ENCODE measurements around the gene SPDYC. TPM values are rescaled to one million over a fixed set of nuclear protein-coding genes. Genes with fewer than 3 reads are reported as not detected.

Gene SPDYC
- total and polyA plus RNA-seq, 9 of the 15 experiments (the other 6 are each of a cell fraction or from before 2014, with no cell fraction given): 4.4 to 18.8 (median 9.2) TPM

DNA sequence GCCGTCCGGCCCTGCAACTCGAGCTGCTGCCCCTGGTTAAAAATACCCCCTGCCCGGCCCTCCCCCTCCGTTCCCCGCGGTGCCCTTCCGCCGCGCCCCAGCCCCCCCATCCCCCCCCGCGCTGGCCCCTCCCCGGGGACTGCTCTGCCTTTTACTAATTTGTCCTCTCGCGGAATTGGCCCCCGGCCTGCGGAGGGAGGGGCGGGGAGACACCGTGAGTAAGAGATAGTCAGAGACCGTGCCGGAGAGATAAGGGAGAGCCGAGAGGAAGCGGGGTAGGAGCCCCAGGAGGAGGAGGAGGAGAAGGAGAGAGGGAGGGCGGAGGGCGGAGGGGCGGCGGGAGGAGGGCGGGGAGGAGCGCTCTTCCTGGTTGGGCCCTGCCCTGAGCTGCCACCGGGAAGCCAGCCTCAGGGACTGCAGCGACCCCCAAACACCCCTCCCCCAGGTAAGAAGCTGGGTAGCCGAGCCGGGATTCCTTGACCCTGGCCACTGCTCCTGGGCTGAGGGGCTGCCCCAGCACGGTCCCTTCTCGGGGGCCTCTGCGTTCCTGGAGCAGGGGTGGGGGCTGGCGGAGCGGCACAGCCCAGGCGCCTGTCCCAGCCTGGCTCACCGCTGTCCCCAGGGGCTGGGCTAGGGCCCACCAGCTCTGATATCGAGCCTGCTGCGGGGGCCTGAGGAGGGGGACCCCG is 11.7 kb downstream of the SPDYC start, which contains the start of gene CAPN1 (continued):
- no peak; the same call in 1 of the 2 replicates for TF ChIP-seq AFF4 (CRISPR knock-in tag; IDR thresholded peaks at IDR 0.05)
- no peak for TF ChIP-seq NKRF (IDR thresholded peaks at IDR 0.05; ENCODE audit: borderline replicate concordance)
- TF ChIP-seq, protein P1, sequence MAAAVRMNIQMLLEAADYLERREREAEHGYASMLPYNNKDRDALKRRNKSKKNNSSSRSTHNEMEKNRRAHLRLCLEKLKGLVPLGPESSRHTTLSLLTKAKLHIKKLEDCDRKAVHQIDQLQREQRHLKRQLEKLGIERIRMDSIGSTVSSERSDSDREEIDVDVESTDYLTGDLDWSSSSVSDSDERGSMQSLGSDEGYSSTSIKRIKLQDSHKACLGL (CRISPR knock-in tag; IDR thresholded peaks at IDR 0.05; ENCODE audit: borderline replicate concordance, poor library complexity, severe bottlenecking): no peak
- TF ChIP-seq ELF1 (tag; IDR thresholded peaks at IDR 0.05): peak; percentile 83
- no peak for TF ChIP-seq POLR2A (conservative IDR thresholded peaks at IDR 0.05)
- no peak for TF ChIP-seq ASH1L (IDR thresholded peaks at IDR 0.05; ENCODE audit: borderline replicate concordance, low read depth, partially characterized antibody)
- TF ChIP-seq, protein P2, sequence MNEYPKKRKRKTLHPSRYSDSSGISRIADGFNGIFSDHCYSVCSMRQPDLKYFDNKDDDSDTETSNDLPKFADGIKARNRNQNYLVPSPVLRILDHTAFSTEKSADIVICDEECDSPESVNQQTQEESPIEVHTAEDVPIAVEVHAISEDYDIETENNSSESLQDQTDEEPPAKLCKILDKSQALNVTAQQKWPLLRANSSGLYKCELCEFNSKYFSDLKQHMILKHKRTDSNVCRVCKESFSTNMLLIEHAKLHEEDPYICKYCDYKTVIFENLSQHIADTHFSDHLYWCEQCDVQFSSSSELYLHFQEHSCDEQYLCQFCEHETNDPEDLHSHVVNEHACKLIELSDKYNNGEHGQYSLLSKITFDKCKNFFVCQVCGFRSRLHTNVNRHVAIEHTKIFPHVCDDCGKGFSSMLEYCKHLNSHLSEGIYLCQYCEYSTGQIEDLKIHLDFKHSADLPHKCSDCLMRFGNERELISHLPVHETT (CRISPR knock-in tag; conservative IDR thresholded peaks at IDR 0.05 in 1 of 2, IDR thresholded peaks at IDR 0.05 in 1 of 2): peak in 1 of 2 experiments; percentile 96; a peak in 2 of 4 replicates
- TF ChIP-seq ZNF778 (CRISPR knock-in tag; IDR thresholded peaks at IDR 0.05): no peak
- TF ChIP-seq ZNF174 (CRISPR knock-in tag; IDR thresholded peaks at IDR 0.05): no peak
- no peak for TF ChIP-seq CBFB (CRISPR knock-in tag; IDR thresholded peaks at IDR 0.05)
- TF ChIP-seq LARP7 (IDR thresholded peaks at IDR 0.05): no peak
- TF ChIP-seq POLR2AphosphoS2 (IDR thresholded peaks at IDR 0.05; ENCODE audit: low read length): no peak
- 0 out of 2 replicates have a peak, but pooled peaks have one; percentile 13 for TF ChIP-seq CTBP1 (IDR thresholded peaks at IDR 0.05; ENCODE audit: borderline replicate concordance)
- no peak for TF ChIP-seq HINFP (tag; conservative IDR thresholded peaks at IDR 0.05; ENCODE audit: low read depth)
- TF ChIP-seq ZNF431 (CRISPR knock-in tag; IDR thresholded peaks at IDR 0.05): no peak
- no peak for TF ChIP-seq DMBX1 (CRISPR knock-in tag; IDR thresholded peaks at IDR 0.05; ENCODE audit: borderline replicate concordance)
- no peak for TF ChIP-seq MAFK (IDR thresholded peaks at IDR 0.05; ENCODE audit: low read length)
- TF ChIP-seq CBX1 (IDR thresholded peaks at IDR 0.05; ENCODE audit: low read depth): no peak
